ENCODE data around the gene EPHA6. TPM values are rescaled to one million over a fixed set of nuclear protein-coding genes. Genes with fewer than 3 reads are reported as not detected.

Gene EPHA6
- total and polyA plus RNA-seq, 9 of the 15 experiments (the other 6 are each of a cell fraction or from before 2014, with no cell fraction given), result not detected

DNA sequence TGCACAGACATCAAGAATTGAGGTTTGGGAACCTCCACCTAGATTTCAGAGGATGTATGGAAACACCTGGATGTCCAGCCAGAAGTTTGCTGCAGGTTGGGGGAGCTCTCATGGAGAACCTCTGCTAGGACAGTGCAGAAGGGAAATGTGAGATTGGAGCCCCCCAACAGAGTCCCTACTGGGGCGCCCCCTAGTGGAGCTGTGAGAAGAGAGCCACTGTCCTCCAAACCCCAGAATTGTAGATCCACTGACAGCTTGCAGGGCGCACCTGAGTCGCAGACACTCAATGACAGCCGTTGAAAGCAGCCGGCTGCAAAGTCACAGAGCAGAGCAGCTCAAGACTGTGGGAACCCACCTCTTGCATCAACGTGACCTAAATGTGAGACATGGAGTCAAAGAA is 34.6 kb upstream of the EPHA6 start:
- WGBS (ENCODE audit: insufficient coverage, low coverage, missing lambda C conversion rate), result 0% methylated on average over 2 of the region's 6 CpGs
- Histone ChIP-seq H3K27ac (ENCODE audit: extremely low read depth, low read depth, low read length) (no peak overlapping the region), H4K20me1 (replicated peaks; ENCODE audit: control insufficient read depth, insufficient read depth, low read length) (no peaks in the 10 kb centered on the region), H3K36me3 (ENCODE audit: control insufficient read depth, insufficient read depth, low read length) (no peaks in the 10 kb centered on the region), H3K9ac (ENCODE audit: insufficient read depth in 1 of 2, low read depth in 2 of 2, low read length in 2 of 2) (no peak overlapping the region), H3K9me3 (replicated peaks; ENCODE audit: control insufficient read depth, insufficient read depth, low read depth, low read length) (no peaks in the 10 kb centered on the region), H3K27me3 (ENCODE audit: control insufficient read depth in 2 of 2, insufficient read depth in 2 of 2, low read length in 2 of 2) (no peaks in the 10 kb centered on the region), H3K9me1 (ENCODE audit: control insufficient read depth, insufficient read depth, low read length) (no peaks in the 10 kb centered on the region), H2AFZ (ENCODE audit: low read depth, low read length) (no peak overlapping the region), H3K4me2 (ENCODE audit: insufficient read depth, low read length) (no peak overlapping the region), H3K4me3 (no peak overlapping the region), H3K4me1 (replicated peaks in 1 of 2; ENCODE audit: control insufficient read depth in 2 of 2, insufficient read depth in 2 of 2, low read length in 2 of 2) (no peaks in the 10 kb centered on the region), H3K79me2 (ENCODE audit: control insufficient read depth, insufficient read depth, low read length) (no peaks in the 10 kb centered on the region)
- ChIA-PET CTCF (ENCODE audit: low intra/inter-chr PET ratio) (no interaction called here), POLR2A (no interaction called here)
- peak in 1 of 4 experiments; percentile 0 for DNase-seq (ENCODE audit: extremely low read depth in 1 of 4, low spot score in 3 of 4)
- intact Hi-C loops (cut with micrococcal nuclease) (no loop called here), in situ Hi-C loops (cut with MboI) (no loop called here)
- no peak for TF ChIP-seq FOXJ2 (tag; IDR thresholded peaks at IDR 0.05)
- no peak for TF ChIP-seq ETV5 (CRISPR knock-in tag; IDR thresholded peaks at IDR 0.05; ENCODE audit: low read depth)
- TF ChIP-seq, protein P1, sequence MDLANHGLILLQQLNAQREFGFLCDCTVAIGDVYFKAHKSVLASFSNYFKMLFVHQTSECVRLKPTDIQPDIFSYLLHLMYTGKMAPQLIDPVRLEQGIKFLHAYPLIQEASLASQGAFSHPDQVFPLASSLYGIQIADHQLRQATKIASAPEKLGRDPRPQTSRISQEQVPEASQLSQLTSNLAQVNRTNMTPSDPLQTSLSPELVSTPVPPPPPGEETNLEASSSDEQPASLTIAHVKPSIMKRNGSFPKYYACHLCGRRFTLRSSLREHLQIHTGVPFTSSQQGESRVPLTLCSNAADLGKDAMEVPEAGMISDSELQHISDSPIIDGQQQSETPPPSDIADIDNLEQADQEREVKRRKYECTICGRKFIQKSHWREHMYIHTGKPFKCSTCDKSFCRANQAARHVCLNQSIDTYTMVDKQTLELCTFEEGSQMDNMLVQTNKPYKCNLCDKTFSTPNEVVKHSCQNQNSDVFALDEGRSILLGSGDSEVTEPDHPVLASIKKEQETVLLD (IDR thresholded peaks at IDR 0.05), result no peak
- TF ChIP-seq ZSCAN29 (IDR thresholded peaks at IDR 0.05), result no peak
- TF ChIP-seq SRF (CRISPR knock-in tag; IDR thresholded peaks at IDR 0.05), result no peak
- no peak for FAIRE-seq
- ATAC-seq, result no peak
- BruUV-seq (replicated peaks), result no TSS peak

DNA sequence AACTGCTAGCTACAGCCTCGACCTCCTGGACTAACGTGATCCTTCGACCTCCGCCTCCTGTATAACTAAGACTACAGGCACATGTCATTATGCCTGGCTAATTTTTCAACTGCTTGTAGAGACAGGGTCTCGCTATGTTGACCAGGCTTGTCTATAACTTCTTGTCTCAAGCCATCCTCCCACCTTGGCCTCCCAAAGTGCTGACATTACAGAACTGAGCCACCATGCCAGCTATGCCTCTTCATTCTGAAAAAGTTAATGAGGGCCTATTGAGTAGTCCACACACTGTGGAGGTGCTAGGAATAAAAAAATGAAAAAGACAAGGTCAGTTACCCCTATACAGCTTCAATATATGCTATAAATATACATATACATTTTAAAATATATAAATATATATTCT is 18.3 kb upstream of the EPHA6 start:
- DNase-seq (ENCODE audit: extremely low read depth in 1 of 4, low spot score in 3 of 4) (no peak), ATAC-seq (no peak), FAIRE-seq (no peak)
- no peaks in the 10 kb centered on the region for H3K9me1 ChIP-seq (ENCODE audit: control insufficient read depth, insufficient read depth, low read length)
- BruUV-seq (replicated peaks), result no TSS peak
- no peaks in the 10 kb centered on the region for H3K9me3 ChIP-seq (replicated peaks; ENCODE audit: control insufficient read depth, insufficient read depth, low read depth, low read length)
- no peak overlapping the region for H3K27ac ChIP-seq (ENCODE audit: extremely low read depth, low read depth, low read length)
- no peak overlapping the region for H2AFZ ChIP-seq (ENCODE audit: low read depth, low read length)
- H3K36me3 ChIP-seq (ENCODE audit: control insufficient read depth, insufficient read depth, low read length), result no peaks in the 10 kb centered on the region
- TF ChIP-seq CREB1 (IDR thresholded peaks at IDR 0.05) (no peak), CREB1 (CRISPR knock-in tag; IDR thresholded peaks at IDR 0.05) (no peak), MTA1 (IDR thresholded peaks at IDR 0.05; ENCODE audit: borderline replicate concordance) (no peak), IRF1 (CRISPR knock-in tag; IDR thresholded peaks at IDR 0.05; ENCODE audit: borderline replicate concordance) (no peak), PHF20 (IDR thresholded peaks at IDR 0.05; ENCODE audit: partially characterized antibody) (no peak), E4F1 (CRISPR knock-in tag; IDR thresholded peaks at IDR 0.05; ENCODE audit: borderline replicate concordance) (no peak)
- H3K79me2 ChIP-seq (ENCODE audit: control insufficient read depth, insufficient read depth, low read length), result no peaks in the 10 kb centered on the region
- H3K27me3 ChIP-seq (ENCODE audit: control insufficient read depth in 2 of 2, insufficient read depth in 2 of 2, low read length in 2 of 2), result no peaks in the 10 kb centered on the region
- CTCF ChIA-PET (ENCODE audit: low intra/inter-chr PET ratio), result no interaction called here
- no peak overlapping the region for H3K4me2 ChIP-seq (ENCODE audit: insufficient read depth, low read length)
- WGBS (ENCODE audit: insufficient coverage, low coverage, missing lambda C conversion rate), result 0% methylated on average over 4 of the region's 5 CpGs
- H3K9ac ChIP-seq (ENCODE audit: insufficient read depth in 1 of 2, low read depth in 2 of 2, low read length in 2 of 2), result no peak overlapping the region
- no peaks in the 10 kb centered on the region for H4K20me1 ChIP-seq (replicated peaks; ENCODE audit: control insufficient read depth, insufficient read depth, low read length)
- in situ Hi-C loops (cut with MboI) (no loop called here), intact Hi-C loops (cut with micrococcal nuclease) (no loop called here)
- POLR2A ChIA-PET, result no interaction called here
- no peaks in the 10 kb centered on the region for H3K4me1 ChIP-seq (replicated peaks in 1 of 2; ENCODE audit: control insufficient read depth in 2 of 2, insufficient read depth in 2 of 2, low read length in 2 of 2)
- no peak overlapping the region for H3K4me3 ChIP-seq

Data from K562 (cell line).